Measurements from ENCODE around the gene AP1AR. TPM values are rescaled to one million over a fixed set of nuclear protein-coding genes. Genes with fewer than 3 reads are reported as not detected.

The AP1AR gene
- total RNA-seq, 1 donor from 2014 or later = 15.4 TPM

- no peaks in the 10 kb centered on the region for H3K4me1 Mint-ChIP-seq
- no peaks in the 10 kb centered on the region for H3K27me3 Mint-ChIP-seq (ENCODE audit: low read depth)
- H3K9me3 Mint-ChIP-seq = peaks cover 4% of the 10 kb centered on the region
- TF ChIP-seq CTCF (IDR thresholded peaks at IDR 0.05; ENCODE audit: unreplicated experiment) = no peak
- H3K4me3 Mint-ChIP-seq = no peak overlapping the region
- DNase-seq (ENCODE audit: low spot score in 2 of 2, unreplicated experiment in 2 of 2) = no peak
- H3K36me3 Mint-ChIP-seq = peaks cover 17% of the 10 kb centered on the region
- no peak overlapping the region for H3K27ac Mint-ChIP-seq
These were observed 35.2 kb downstream of the AP1AR start for GRCh38 chr4:112266823-112267222.

GRCh38 chr4:112270051-112270450 is 38.5 kb downstream of the AP1AR start:
- DNase-seq (ENCODE audit: low spot score in 2 of 2, unreplicated experiment in 2 of 2) = no peak
- Mint-ChIP-seq H3K4me3 (no peak overlapping the region), H3K9me3 (peaks cover 15% of the 10 kb centered on the region), H3K4me1 (no peaks in the 10 kb centered on the region), H3K27me3 (ENCODE audit: low read depth) (no peaks in the 10 kb centered on the region), H3K27ac (no peak overlapping the region), H3K36me3 (peaks cover 32% of the 10 kb centered on the region)
- no peak for TF ChIP-seq CTCF (IDR thresholded peaks at IDR 0.05; ENCODE audit: unreplicated experiment)

GRCh38 chr4:112270640-112271421 is 39.2 kb downstream of the AP1AR start:
- Mint-ChIP-seq H3K9me3 (peaks cover 15% of the 10 kb centered on the region), H3K36me3 (peaks cover 37% of the 10 kb centered on the region), H3K27ac (no peak overlapping the region), H3K27me3 (ENCODE audit: low read depth) (no peaks in the 10 kb centered on the region), H3K4me1 (no peaks in the 10 kb centered on the region), H3K4me3 (no peak overlapping the region)
- DNase-seq (ENCODE audit: low spot score in 2 of 2, unreplicated experiment in 2 of 2) = no peak
- TF ChIP-seq CTCF (IDR thresholded peaks at IDR 0.05; ENCODE audit: unreplicated experiment) = no peak

GRCh38 chr4:112272292-112272691 is 40.7 kb downstream of the AP1AR start:
- Mint-ChIP-seq H3K27me3 (ENCODE audit: low read depth) (no peaks in the 10 kb centered on the region), H3K9me3 (peaks cover 20% of the 10 kb centered on the region), H3K27ac (no peak overlapping the region), H3K4me3 (no peak overlapping the region), H3K36me3 (peaks cover 44% of the 10 kb centered on the region), H3K4me1 (peaks cover 2% of the 10 kb centered on the region)
- no peak for DNase-seq (ENCODE audit: low spot score in 2 of 2, unreplicated experiment in 2 of 2)
- TF ChIP-seq CTCF (IDR thresholded peaks at IDR 0.05; ENCODE audit: unreplicated experiment) = no peak

DNA sequence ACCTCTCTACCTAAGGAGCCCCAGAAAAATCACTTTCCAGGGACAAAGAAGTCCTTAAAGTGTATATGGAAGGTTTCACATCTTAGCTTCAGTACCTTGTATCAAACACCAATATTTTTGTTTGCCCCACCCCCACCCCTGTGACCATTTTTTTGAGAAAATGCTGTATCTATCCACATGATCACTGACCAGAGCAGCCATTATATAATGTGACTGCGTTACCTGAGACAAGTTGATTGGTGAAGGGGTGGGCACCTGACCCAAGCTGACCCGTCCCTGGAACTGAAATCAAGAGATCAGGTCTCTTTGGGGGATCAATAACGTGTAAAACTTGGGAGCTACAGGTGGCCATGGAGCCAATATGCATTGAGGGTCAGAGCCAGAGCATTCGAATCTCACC is 43.4 kb downstream of the AP1AR start:
- no peak overlapping the region for H3K27ac Mint-ChIP-seq
- TF ChIP-seq CTCF (IDR thresholded peaks at IDR 0.05; ENCODE audit: unreplicated experiment) = no peak
- peaks cover 24% of the 10 kb centered on the region for H3K4me1 Mint-ChIP-seq
- no peak overlapping the region for H3K4me3 Mint-ChIP-seq
- H3K36me3 Mint-ChIP-seq = peaks cover 44% of the 10 kb centered on the region
- peaks cover 20% of the 10 kb centered on the region for H3K9me3 Mint-ChIP-seq
- DNase-seq (ENCODE audit: low spot score in 2 of 2, unreplicated experiment in 2 of 2) = no peak
- H3K27me3 Mint-ChIP-seq (ENCODE audit: low read depth) = no peaks in the 10 kb centered on the region
